DMS53 treated with DMSO at 0.1 percent for 48 hours (cell line): ENCODE data around the gene CNKSR3.

Experiments
- DNase-seq: peaks from one replicate; lab custom pipeline; 2025; ENCODE audit not compliant: unreplicated experiment; lab: John Stamatoyannopoulos, UW

The CNKSR3 gene

GRCh38 chr6:154390034-154390433, 120.5 kb downstream of the CNKSR3 start:
- DNase-seq = no peak

DNA sequence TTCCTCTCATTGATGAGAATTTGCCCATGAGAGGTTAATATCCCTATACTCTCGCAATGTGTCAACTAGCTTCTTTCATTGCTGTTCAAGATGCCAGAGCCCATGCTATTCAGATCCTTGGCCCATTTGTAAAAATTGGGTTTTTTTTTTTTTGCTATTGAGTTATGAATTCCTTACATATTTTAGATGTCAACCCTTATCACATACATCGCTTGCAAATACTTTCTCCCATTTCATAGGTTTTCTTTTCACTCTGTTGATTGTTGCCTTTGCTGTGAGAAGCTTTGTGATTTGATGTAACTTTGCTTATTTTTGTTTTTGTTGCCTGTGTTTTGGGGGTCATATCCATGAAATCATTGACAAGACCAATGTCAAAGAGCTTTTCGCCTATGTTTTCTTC, 121.7 kb downstream of the CNKSR3 start:
- DNase-seq = no peak

- DNase-seq = no peak
These were observed 123.4 kb downstream of the CNKSR3 start for GRCh38 chr6:154386848-154387717.

- no peak for DNase-seq
These were observed 126.3 kb downstream of the CNKSR3 start for GRCh38 chr6:154384191-154384590.

DNA sequence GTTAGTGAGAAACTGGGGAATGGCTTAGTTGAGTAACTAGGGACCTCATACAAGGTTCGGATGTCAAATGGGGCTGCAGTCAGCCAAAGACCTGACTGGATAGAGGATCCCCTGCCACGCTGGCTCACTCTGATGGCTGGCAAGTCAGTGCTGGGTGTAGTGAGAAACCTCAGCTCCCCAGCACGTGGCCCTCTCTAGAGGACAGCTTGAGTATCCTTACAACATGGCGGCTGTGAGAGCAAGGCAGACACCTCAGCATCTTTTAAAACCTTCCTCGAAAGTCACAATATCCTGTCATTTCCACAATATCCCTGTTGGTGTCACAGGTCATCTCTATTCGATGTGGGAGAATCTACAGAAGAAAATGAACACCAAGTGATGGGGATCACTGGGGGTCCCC, 127.2 kb downstream of the CNKSR3 start:
- DNase-seq = no peak

DNA sequence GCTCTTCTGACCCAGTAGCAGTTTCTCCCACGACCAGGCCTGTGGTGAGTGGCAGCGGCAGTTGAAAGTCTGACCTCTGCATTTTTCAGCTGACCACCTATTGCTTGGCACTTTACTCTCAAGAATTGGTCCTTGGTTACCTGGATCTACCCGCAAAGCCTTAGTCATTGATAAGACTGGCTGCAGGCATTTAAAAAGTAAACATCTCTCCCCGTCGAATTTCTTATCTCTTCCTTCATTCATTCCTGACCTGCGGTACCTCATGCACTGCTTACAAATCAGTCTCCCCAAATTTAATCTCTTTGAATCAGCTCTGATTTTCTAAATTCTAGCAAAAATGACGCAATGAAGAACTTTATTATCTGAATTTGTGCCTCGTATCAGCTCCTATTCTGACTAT, 127.7 kb downstream of the CNKSR3 start:
- DNase-seq = no peak

DNA sequence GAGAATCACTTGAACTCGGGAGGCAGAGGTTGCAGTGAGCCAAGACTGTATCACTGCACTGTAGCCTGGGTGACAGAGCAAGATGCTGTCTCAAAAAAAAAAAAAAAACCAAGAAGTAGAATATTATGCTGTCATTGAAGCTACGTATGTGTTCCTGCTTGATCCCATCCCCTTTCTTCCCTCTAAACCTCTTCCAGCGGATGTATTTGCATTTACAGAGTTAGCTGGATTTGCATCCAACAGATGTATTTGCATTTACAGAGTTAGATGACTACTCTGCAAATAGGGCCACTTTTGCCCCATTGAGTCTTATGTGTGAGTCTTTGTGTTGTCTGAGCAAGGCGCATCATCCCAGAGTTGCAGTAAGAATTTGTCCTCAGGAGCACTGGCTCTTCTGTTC, 128.9 kb downstream of the CNKSR3 start:
- DNase-seq = no peak

GRCh38 chr6:154380741-154381140, 129.7 kb downstream of the CNKSR3 start:
- no peak for DNase-seq

GRCh38 chr6:154379585-154379984, 130.9 kb downstream of the CNKSR3 start:
- no peak for DNase-seq

- DNase-seq = no peak
These were observed 132.0 kb downstream of the CNKSR3 start for GRCh38 chr6:154378518-154378917.

DNA sequence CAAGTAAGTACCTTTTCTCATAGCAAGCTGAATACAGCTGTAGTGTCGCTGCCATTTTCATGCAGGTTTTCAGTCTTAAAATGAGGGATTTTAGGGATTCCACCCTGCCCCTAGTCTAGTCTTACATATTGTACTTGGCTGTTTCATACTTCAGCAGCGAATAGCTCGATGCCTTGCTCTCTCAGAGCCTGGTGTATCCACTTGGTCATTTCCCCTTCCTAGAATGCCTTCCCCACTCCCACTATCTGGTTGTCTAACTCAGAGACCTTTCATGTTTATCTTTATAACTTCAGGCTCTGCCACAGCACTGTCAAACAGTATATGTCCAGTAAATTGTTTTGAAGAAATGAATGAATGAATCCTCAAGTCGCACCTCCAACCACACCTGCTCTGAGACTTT, 132.8 kb downstream of the CNKSR3 start:
- no peak for DNase-seq

DNA sequence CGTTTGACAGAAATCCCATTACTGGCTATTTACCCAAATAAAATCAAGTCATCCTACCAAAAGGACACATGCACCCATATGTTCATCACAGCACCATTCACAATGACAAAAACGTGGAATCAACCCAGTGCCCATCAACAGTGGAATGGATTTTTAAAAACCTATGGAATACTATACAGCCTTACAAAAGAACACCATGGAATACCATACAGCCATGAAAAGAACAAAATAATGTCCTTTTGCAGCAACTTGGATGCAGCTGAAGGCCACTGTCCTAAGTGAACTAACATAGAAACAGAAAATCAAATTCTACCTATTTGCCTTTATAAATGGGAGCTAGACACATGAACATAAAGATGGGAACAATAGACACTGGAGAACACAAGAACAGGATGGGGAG, 136.5 kb downstream of the CNKSR3 start:
- DNase-seq = no peak

DNA sequence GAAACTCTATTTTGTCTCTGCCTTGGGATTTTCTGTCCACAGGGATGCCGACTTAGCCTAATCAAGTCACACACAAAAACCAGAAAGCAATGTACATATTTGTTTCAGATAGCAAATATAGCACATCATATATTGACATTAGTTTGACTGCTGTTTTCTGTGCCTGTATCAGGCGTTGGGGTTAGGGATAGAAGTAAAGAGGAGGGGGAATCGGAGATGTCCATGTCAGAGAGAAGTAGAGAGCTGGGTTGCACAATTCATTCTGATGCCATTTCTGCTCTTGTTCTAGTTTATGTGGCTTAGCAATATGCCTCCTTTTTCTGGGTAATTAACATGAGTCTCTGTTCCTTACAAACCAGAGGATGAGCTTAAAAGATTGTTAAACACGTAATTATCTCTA, 139.2 kb downstream of the CNKSR3 start:
- no peak for DNase-seq

DNA sequence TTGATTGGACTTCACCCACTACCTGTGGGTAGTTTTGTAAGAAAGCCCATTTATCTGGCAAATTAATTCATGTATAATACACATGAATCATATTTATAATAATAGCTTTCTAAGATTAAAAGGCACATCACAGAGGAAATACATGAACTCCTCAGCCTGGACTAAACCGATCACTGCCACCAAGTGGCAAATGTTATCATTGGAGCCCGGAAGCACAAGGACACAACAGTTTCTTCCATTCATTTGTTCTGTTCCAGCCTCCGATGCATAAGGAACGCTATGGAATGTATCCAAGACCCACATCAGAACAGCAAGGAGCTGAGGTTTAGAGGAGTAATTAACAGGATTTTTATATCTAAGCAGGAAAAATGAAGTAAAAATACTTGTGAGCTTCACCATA, 139.9 kb downstream of the CNKSR3 start:
- DNase-seq = no peak

- DNase-seq = no peak
These were observed 142.4 kb downstream of the CNKSR3 start for GRCh38 chr6:154367839-154368695.

- DNase-seq = no peak
These were observed 143.1 kb downstream of the CNKSR3 start for GRCh38 chr6:154367336-154367735.

GRCh38 chr6:154363821-154364220, 146.7 kb downstream of the CNKSR3 start:
- no peak for DNase-seq

GRCh38 chr6:154361476-154361875, 149.0 kb downstream of the CNKSR3 start:
- no peak for DNase-seq

GRCh38 chr6:154360476-154360875, 150.0 kb downstream of the CNKSR3 start:
- no peak for DNase-seq

GRCh38 chr6:154359679-154360078, 150.8 kb downstream of the CNKSR3 start:
- DNase-seq = no peak

GRCh38 chr6:154359161-154359574, 151.3 kb downstream of the CNKSR3 start:
- DNase-seq = no peak

DNA sequence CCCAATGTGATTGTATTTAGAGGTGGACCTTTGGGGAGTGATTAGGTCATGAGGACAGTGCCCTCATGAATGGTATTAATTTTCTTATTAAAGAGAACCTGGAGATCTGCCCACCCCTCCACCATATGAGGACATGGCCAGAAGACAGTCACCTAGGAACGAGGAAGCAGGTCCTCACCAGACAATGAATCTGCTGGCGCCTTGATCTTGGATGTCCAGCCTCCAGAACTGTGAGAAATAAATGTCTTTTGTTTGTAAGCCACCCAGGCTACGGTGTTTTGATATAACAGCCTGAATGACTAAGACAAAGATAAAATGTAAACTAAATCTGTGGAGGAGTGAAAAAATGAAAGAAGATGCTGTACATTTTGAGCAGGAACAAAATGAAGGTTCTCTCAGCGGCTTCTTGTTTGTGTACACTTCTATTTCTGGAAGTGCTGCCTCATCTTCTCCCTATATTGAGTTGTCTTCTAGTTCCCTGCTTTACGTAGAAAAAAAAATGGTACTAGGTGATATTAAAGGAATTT, 152.4 kb downstream of the CNKSR3 start:
- DNase-seq = no peak
